IPS-11a (cell line): Measurements from ENCODE around the gene PTCHD4.
"Not testable (repeated sequence)": the region's sequence is repeated elsewhere in the genome, so short reads cannot be mapped to it uniquely, and the experiment has no call there.

Experiments
- H3K4me3 ChIP-seq: one replicate; pipeline ENCODE4 v1.5.1; 2013; ENCODE audit warnings: low read depth, low read length, control low read depth

The PTCHD4 gene

GRCh38 chr6:48111143-48111506 lies at the start of gene PTCHD4:
Gene PTCHD4 (minus strand): TSS chr6:48111197. CDS start chr6:48068957, 42,240 bp downstream.
- H3K4me3 ChIP-seq, result peak within 1 kb of the TSS; percentile 61

GRCh38 chr6:48151142-48151541 lies 40.1 kb upstream of the PTCHD4 start:
- H3K4me3 ChIP-seq, result no peak overlapping the region

- H3K4me3 ChIP-seq, result no peak overlapping the region
Measured at GRCh38 chr6:48150701-48151100, 39.7 kb upstream of the PTCHD4 start.

GRCh38 chr6:48147051-48147450 lies 36.1 kb upstream of the PTCHD4 start:
- no peak overlapping the region for H3K4me3 ChIP-seq

- H3K4me3 ChIP-seq, result no peak overlapping the region
Measured at GRCh38 chr6:48144021-48144420, 33.0 kb upstream of the PTCHD4 start.

GRCh38 chr6:48141975-48142374 lies 31.0 kb upstream of the PTCHD4 start:
- H3K4me3 ChIP-seq, result no peak overlapping the region

- H3K4me3 ChIP-seq, result no peak overlapping the region
Measured at GRCh38 chr6:48139818-48140614, 29.0 kb upstream of the PTCHD4 start.

- H3K4me3 ChIP-seq, result no peak overlapping the region
Measured at GRCh38 chr6:48136856-48137255, 25.9 kb upstream of the PTCHD4 start.

GRCh38 chr6:48135323-48136084 lies 24.5 kb upstream of the PTCHD4 start:
- no peak overlapping the region for H3K4me3 ChIP-seq

GRCh38 chr6:48134246-48134645 lies 23.2 kb upstream of the PTCHD4 start:
- H3K4me3 ChIP-seq, result no peak overlapping the region

- no peak overlapping the region for H3K4me3 ChIP-seq
Measured at GRCh38 chr6:48123601-48124000, 12.6 kb upstream of the PTCHD4 start.

GRCh38 chr6:48121983-48122749 lies 11.2 kb upstream of the PTCHD4 start:
- H3K4me3 ChIP-seq, result not testable (repeated sequence)

GRCh38 chr6:48116699-48117645 lies 6.0 kb upstream of the PTCHD4 start:
- no peak overlapping the region for H3K4me3 ChIP-seq

GRCh38 chr6:48113130-48113529 lies 2.1 kb upstream of the PTCHD4 start:
- no peak overlapping the region for H3K4me3 ChIP-seq

GRCh38 chr6:48111575-48111974 lies 578 bp upstream of the PTCHD4 start:
- H3K4me3 ChIP-seq, result no peak overlapping the region

- peak overlapping the region; percentile 61 for H3K4me3 ChIP-seq
Measured at GRCh38 chr6:48110436-48111142, 408 bp downstream of the PTCHD4 start.

- peak overlapping the region; percentile 61 for H3K4me3 ChIP-seq
Measured at GRCh38 chr6:48109944-48110343, 1.1 kb downstream of the PTCHD4 start.

GRCh38 chr6:48102476-48103195 lies 8.4 kb downstream of the PTCHD4 start:
- not testable (repeated sequence) for H3K4me3 ChIP-seq

GRCh38 chr6:48101290-48101689 lies 9.7 kb downstream of the PTCHD4 start:
- H3K4me3 ChIP-seq, result no peak overlapping the region
